ENCODE data around the gene COX20. TPM values are rescaled to one million over a fixed set of nuclear protein-coding genes. Genes with fewer than 3 reads are reported as not detected.

Gene COX20
- polyA plus RNA-seq, 1 of the 3 experiments (the other 2 are of a cell fraction) = 24.8 TPM

GRCh38 chr1:244815600-244816099 is 19.8 kb upstream of the COX20 start:
- Histone ChIP-seq H3K4me1 (ENCODE audit: control insufficient read depth in 1 of 2, insufficient read depth in 2 of 2, low read depth in 1 of 2, low read length in 1 of 2) (0 out of 4 replicates have a peak, but pooled peaks cover 0 to under 1% of the 10 kb centered on the region in 2 experiments), H2AFZ (ENCODE audit: low read depth) (no peak overlapping the region), H3K4me3 (ENCODE audit: low read depth in 2 of 2, low read length in 1 of 2) (no peak overlapping the region), H3K9ac (no peak overlapping the region), H4K20me1 (ENCODE audit: insufficient read depth) (no peaks in the 10 kb centered on the region), H3K27me3 (ENCODE audit: insufficient read depth) (no peaks in the 10 kb centered on the region), H3K9me2 (no peaks in the 10 kb centered on the region), H3K4me2 (no peak overlapping the region), H3K79me2 (ENCODE audit: insufficient read depth) (no peaks in the 10 kb centered on the region), H3K9me3 (no peaks in the 10 kb centered on the region), H3K27ac (ENCODE audit: low read depth in 2 of 2, low read length in 1 of 2) (no peak overlapping the region), H3K36me3 (replicated peaks in 1 of 2; ENCODE audit: control insufficient read depth in 1 of 2, insufficient read depth in 2 of 2, low read length in 1 of 2) (no peaks in the 10 kb centered on the region), H3F3A (replicated peaks; ENCODE audit: insufficient read depth) (no peaks in the 10 kb centered on the region)
- DNase-seq = no peak
- 81% methylated on average over 15 of the region's 15 CpGs for WGBS (ENCODE audit: low lambda C conversion rate)
- TF ChIP-seq, protein P1, sequence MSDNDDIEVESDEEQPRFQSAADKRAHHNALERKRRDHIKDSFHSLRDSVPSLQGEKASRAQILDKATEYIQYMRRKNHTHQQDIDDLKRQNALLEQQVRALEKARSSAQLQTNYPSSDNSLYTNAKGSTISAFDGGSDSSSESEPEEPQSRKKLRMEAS (IDR thresholded peaks at IDR 0.05; ENCODE audit: low read depth) = no peak
- TF ChIP-seq EZH2phosphoT487 (IDR thresholded peaks at IDR 0.05; ENCODE audit: borderline replicate concordance, low read depth) (no peak), POLR2AphosphoS5 (IDR thresholded peaks at IDR 0.05; ENCODE audit: low read depth, low read length) (no peak), CTCF (IDR thresholded peaks at IDR 0.05) (no peak), ELF1 (IDR thresholded peaks at IDR 0.05) (no peak), REST (IDR thresholded peaks at IDR 0.05; ENCODE audit: low read depth, low read length) (no peak), GABPA (IDR thresholded peaks at IDR 0.05; ENCODE audit: low read depth) (no peak), EP300 (IDR thresholded peaks at IDR 0.05; ENCODE audit: borderline replicate concordance in 1 of 2, low read depth in 1 of 2, low read length in 1 of 2) (no peak), JUND (IDR thresholded peaks at IDR 0.05) (no peak)
- TF ChIP-seq, protein P2, sequence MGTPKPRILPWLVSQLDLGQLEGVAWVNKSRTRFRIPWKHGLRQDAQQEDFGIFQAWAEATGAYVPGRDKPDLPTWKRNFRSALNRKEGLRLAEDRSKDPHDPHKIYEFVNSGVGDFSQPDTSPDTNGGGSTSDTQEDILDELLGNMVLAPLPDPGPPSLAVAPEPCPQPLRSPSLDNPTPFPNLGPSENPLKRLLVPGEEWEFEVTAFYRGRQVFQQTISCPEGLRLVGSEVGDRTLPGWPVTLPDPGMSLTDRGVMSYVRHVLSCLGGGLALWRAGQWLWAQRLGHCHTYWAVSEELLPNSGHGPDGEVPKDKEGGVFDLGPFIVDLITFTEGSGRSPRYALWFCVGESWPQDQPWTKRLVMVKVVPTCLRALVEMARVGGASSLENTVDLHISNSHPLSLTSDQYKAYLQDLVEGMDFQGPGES (IDR thresholded peaks at IDR 0.05; ENCODE audit: low read depth, low read length) = no peak
- TF ChIP-seq, protein P3, sequence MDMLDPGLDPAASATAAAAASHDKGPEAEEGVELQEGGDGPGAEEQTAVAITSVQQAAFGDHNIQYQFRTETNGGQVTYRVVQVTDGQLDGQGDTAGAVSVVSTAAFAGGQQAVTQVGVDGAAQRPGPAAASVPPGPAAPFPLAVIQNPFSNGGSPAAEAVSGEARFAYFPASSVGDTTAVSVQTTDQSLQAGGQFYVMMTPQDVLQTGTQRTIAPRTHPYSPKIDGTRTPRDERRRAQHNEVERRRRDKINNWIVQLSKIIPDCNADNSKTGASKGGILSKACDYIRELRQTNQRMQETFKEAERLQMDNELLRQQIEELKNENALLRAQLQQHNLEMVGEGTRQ (IDR thresholded peaks at IDR 0.05; ENCODE audit: borderline replicate concordance, low read depth, low read length) = no peak
- ChIA-PET CTCF (no interaction called here), POLR2A (no interaction called here)
